SU-DHL-6 (cell line): ENCODE data around the gene SH3PXD2B.

Experiments
- H2AFZ ChIP-seq: fragments of 200-600 bp; sonication (generic); 2 replicates; pipeline ENCODE4 v1.6.1; 2014; ENCODE audit warnings: low read depth, mild to moderate bottlenecking, moderate library complexity, mixed read lengths, antibody characterized with exemption, low read length; ENCODE audit not compliant: severe bottlenecking
- H3F3A ChIP-seq: fragments of 200-600 bp; shearing (Covaris generic); 2 replicates; pipeline ENCODE4 v1.6.0; 2016; ENCODE audit warnings: antibody characterized with exemption, mild to moderate bottlenecking; ENCODE audit not compliant: insufficient read depth
- H3K27ac ChIP-seq: fragments of 200-600 bp; sonication (generic); 2 replicates; pipeline ENCODE4 v1.5.1; 2016; ENCODE audit warnings: low read depth, mild to moderate bottlenecking, low read length, moderate library complexity, mixed read lengths
- H3K27me3 ChIP-seq: fragments of 200-600 bp; sonication (generic), shearing (Covaris generic); 2 replicates; pipeline ENCODE4 v1.6.0; 2014; ENCODE audit warnings: mild to moderate bottlenecking, low read length
- H3K36me3 ChIP-seq: fragments of 200-600 bp; sonication (generic); 2 replicates; pipeline ENCODE4 v1.6.1; 2014; ENCODE audit warnings: mild to moderate bottlenecking, low read length, mixed read lengths
- H3K4me2 ChIP-seq: fragments of 300-600, 200-600 bp; shearing (Covaris generic), sonication (generic); 2 replicates; pipeline ENCODE4 v1.6.0; 2014; ENCODE audit warnings: low read length, low read depth, mild to moderate bottlenecking; ENCODE audit not compliant: poor library complexity, severe bottlenecking
- H3K4me3 ChIP-seq: fragments of 200-600 bp; sonication (generic); 2 replicates; pipeline ENCODE4 v1.5.1; 2014; ENCODE audit warnings: antibody characterized with exemption, low read length, mild to moderate bottlenecking, mixed read lengths; ENCODE audit not compliant: insufficient read depth, poor library complexity, severe bottlenecking
- H3K79me2 ChIP-seq: fragments of 200-600 bp; sonication (generic); 2 replicates; pipeline ENCODE4 v1.6.1; 2014; ENCODE audit warnings: mild to moderate bottlenecking, low read length, moderate library complexity; ENCODE audit not compliant: insufficient read depth
- H3K9ac ChIP-seq: fragments of 200-600 bp; sonication (generic); 2 replicates; pipeline ENCODE4 v1.7.0; 2014; ENCODE audit warnings: mild to moderate bottlenecking, low read length
- H3K9me2 ChIP-seq: fragments of 200-600 bp; sonication (generic); replicated peaks from 2 replicates; pipeline ENCODE4 v1.6.1; 2014; ENCODE audit warnings: low read length; ENCODE audit not compliant: insufficient read depth
- H3K9me3 ChIP-seq: fragments of 200-600 bp; sonication (generic); 2 replicates; pipeline ENCODE4 v1.6.1; 2014; ENCODE audit warnings: low read length, mixed read lengths; ENCODE audit not compliant: insufficient read depth
- H4K20me1 ChIP-seq: fragments of 200-600 bp; sonication (generic); 2 replicates; pipeline ENCODE4 v1.6.1; 2014; ENCODE audit warnings: low read depth, mild to moderate bottlenecking, antibody characterized with exemption, low read length, moderate library complexity, mixed read lengths
- EZH2phosphoT487 ChIP-seq: fragments of 200-600 bp; sonication (generic), shearing (Covaris generic); conservative IDR thresholded peaks from 2 replicates; pipeline ENCODE4 v1.6.1; 2018; ENCODE audit warnings: mild to moderate bottlenecking, antibody characterized with exemption, low read length, moderate library complexity, mixed read lengths
- TF ChIP-seq, protein P1 (sequence below): fragments of 200-600 bp; sonication (generic); IDR thresholded peaks from one replicate; pipeline ENCODE4 v1.5.1; 2017; ENCODE audit warnings: antibody characterized with exemption, mild to moderate bottlenecking, low read length, moderate library complexity; ENCODE audit not compliant: insufficient read depth, poor library complexity, severe bottlenecking

Gene SH3PXD2B

DNA sequence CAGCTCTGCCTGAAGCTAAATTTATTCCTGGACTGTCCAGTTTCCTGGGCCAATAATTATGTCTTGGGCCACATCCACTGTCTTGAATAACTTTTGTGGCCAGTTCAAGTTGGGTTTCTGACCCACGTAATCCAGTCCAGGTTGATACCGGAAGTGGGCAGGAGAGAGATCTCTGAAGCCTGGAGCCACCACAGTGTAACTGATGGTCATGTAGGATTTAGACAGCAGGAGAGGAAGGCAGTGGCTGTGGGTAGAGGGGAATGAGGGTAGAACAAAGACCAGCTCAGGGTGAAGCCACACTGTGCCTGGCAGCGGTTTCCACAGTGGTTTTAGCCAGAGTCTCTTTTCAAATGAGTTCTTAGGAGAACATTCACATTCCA lies 30.2 kb downstream of the SH3PXD2B start:
- Histone ChIP-seq H3K79me2 (no peaks in the 10 kb centered on the region), H3K9me3 (no peaks in the 10 kb centered on the region), H3K9me2 (no peaks in the 10 kb centered on the region), H3K4me3 (no peak overlapping the region), H4K20me1 (no peaks in the 10 kb centered on the region), H3K27me3 (0 out of 2 replicates have a peak, but pooled peaks cover 4% of the 10 kb centered on the region), H3F3A (no peaks in the 10 kb centered on the region), H2AFZ (no peak overlapping the region), H3K9ac (no peak overlapping the region), H3K4me2 (no peak overlapping the region), H3K27ac (no peak overlapping the region), H3K36me3 (no peaks in the 10 kb centered on the region)
- no peak for TF ChIP-seq EZH2phosphoT487
- TF ChIP-seq, protein P1, sequence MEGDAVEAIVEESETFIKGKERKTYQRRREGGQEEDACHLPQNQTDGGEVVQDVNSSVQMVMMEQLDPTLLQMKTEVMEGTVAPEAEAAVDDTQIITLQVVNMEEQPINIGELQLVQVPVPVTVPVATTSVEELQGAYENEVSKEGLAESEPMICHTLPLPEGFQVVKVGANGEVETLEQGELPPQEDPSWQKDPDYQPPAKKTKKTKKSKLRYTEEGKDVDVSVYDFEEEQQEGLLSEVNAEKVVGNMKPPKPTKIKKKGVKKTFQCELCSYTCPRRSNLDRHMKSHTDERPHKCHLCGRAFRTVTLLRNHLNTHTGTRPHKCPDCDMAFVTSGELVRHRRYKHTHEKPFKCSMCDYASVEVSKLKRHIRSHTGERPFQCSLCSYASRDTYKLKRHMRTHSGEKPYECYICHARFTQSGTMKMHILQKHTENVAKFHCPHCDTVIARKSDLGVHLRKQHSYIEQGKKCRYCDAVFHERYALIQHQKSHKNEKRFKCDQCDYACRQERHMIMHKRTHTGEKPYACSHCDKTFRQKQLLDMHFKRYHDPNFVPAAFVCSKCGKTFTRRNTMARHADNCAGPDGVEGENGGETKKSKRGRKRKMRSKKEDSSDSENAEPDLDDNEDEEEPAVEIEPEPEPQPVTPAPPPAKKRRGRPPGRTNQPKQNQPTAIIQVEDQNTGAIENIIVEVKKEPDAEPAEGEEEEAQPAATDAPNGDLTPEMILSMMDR: no peak

DNA sequence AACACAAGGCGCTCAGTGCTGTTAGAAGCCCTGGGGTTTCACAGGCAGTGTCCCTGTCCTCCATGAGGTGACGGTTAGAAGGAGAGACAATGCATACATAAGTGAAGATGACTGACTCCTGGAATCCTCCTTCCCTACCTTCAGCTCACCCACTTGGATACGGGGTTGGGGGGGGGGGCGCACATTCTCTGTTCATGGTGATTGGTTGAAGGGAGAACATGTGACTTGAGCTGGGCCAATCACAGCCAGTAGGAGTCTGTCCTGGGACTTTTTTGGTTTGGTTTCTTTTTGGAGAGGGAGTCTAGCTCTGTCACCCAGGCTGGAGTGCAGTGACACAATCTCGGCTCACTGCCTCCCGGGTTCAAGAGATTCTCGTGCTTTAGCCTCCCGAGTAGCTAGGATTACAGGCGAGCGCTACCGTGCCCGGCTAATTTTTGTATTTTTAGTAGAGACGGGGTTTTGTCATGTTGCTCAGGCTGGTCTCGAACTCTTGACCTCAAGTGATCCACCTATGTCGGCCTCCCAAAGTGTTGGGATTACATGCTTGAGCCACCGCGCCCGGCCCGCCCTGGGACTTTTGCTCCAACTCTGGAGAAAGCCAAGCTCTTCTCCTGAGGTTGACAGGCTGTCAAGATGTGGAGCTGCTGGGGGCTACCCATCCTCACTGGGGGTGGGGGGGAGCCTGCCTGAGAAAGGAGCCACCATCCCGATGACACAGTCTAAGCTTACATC lies 30.8 kb downstream of the SH3PXD2B start:
- no peak for TF ChIP-seq EZH2phosphoT487
- TF ChIP-seq, protein P1: no peak

DNA sequence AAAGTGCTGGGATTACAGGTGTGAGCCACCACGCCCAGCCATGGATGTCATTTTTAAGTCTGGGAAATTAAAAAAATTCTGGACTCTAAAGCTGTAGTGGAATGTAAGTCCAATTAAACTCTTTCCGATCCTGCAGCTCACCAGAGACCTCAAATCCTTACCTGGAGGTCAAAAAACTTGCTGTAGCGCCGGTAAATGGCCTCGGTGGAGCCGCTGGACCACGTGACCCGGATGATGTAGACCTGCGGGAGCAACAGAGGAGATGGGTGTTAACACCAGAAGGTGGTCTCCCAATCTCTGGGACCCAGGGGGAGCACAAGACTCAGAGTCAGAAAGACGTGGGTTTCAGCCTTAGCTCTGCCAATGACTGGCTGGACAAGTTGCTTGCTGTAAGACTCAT lies 32.1 kb downstream of the SH3PXD2B start:
- Histone ChIP-seq H3K9ac (no peak overlapping the region), H4K20me1 (no peaks in the 10 kb centered on the region), H2AFZ (no peak overlapping the region), H3K9me2 (no peaks in the 10 kb centered on the region), H3K79me2 (no peaks in the 10 kb centered on the region), H3K4me2 (no peak overlapping the region), H3K4me3 (no peak overlapping the region), H3K9me3 (no peaks in the 10 kb centered on the region), H3F3A (no peaks in the 10 kb centered on the region), H3K27me3 (0 out of 2 replicates have a peak, but pooled peaks cover 4% of the 10 kb centered on the region), H3K27ac (no peak overlapping the region), H3K36me3 (no peaks in the 10 kb centered on the region)
- TF ChIP-seq, protein P1: no peak
- no peak for TF ChIP-seq EZH2phosphoT487

More for the DNA sequence above, 30.8 kb downstream of the SH3PXD2B start:
- Histone ChIP-seq H4K20me1 (no peaks in the 10 kb centered on the region), H3F3A (no peaks in the 10 kb centered on the region), H3K36me3 (no peaks in the 10 kb centered on the region), H3K9me3 (no peaks in the 10 kb centered on the region), H3K9ac (no peak overlapping the region), H3K4me2 (no peak overlapping the region), H3K9me2 (no peaks in the 10 kb centered on the region), H2AFZ (no peak overlapping the region), H3K79me2 (no peaks in the 10 kb centered on the region), H3K4me3 (no peak overlapping the region), H3K27ac (no peak overlapping the region), H3K27me3 (0 out of 2 replicates have a peak, but pooled peaks cover 4% of the 10 kb centered on the region)
